RCC 7860 (cell line): ENCODE results near the gene DPYSL3.

Experiments
- DNase-seq: peaks from one replicate; pipeline ENCODE4 v3.0.0-alpha.2; 2015; ENCODE audit warnings: low spot score
- FAIRE-seq: peaks from 2 replicates; lab custom pipeline; 2012; peaks lifted over from hg19 to GRCh38; lab: Jason Lieb, UNC

The DPYSL3 gene

GRCh38 chr5:147410496-147411358 lies 99.1 kb downstream of the DPYSL3 start:
- DNase-seq: no peak

GRCh38 chr5:147408980-147409379 lies 100.9 kb downstream of the DPYSL3 start:
- no peak for DNase-seq
- FAIRE-seq: no peak

More at GRCh38 chr5:147410496-147411358, 99.1 kb downstream of the DPYSL3 start:
- FAIRE-seq: no peak

- DNase-seq (no peak), FAIRE-seq (no peak)
These were observed 102.7 kb downstream of the DPYSL3 start for GRCh38 chr5:147407094-147407681.

- FAIRE-seq: no peak
These were observed 103.2 kb downstream of the DPYSL3 start for GRCh38 chr5:147406636-147407035.

GRCh38 chr5:147404706-147405105 lies 105.2 kb downstream of the DPYSL3 start:
- DNase-seq: no peak
- no peak for FAIRE-seq

More at GRCh38 chr5:147406636-147407035, 103.2 kb downstream of the DPYSL3 start:
- DNase-seq: no peak

- DNase-seq: peak; percentile 92
- FAIRE-seq: peak; percentile 92
These were observed 105.9 kb downstream of the DPYSL3 start for GRCh38 chr5:147403651-147404640.

GRCh38 chr5:147400881-147401280 lies 109.0 kb downstream of the DPYSL3 start:
- DNase-seq (no peak), FAIRE-seq (no peak)

- FAIRE-seq: no peak
- DNase-seq: no peak
These were observed 109.6 kb downstream of the DPYSL3 start for GRCh38 chr5:147400126-147400809.

GRCh38 chr5:147398860-147399259 lies 111.0 kb downstream of the DPYSL3 start:
- no peak for DNase-seq
- FAIRE-seq: no peak

- DNase-seq: no peak
- FAIRE-seq: no peak
These were observed 112.3 kb downstream of the DPYSL3 start for GRCh38 chr5:147397616-147398015.

GRCh38 chr5:147396070-147396823 lies 113.6 kb downstream of the DPYSL3 start:
- DNase-seq (no peak), FAIRE-seq (no peak)

GRCh38 chr5:147393874-147394672 lies 115.8 kb downstream of the DPYSL3 start:
- no peak for DNase-seq
- FAIRE-seq: no peak

GRCh38 chr5:147391781-147392180 lies 118.1 kb downstream of the DPYSL3 start:
- DNase-seq: peak; percentile 82
- FAIRE-seq: peak; percentile 89

GRCh38 chr5:147390654-147391225 lies 119.1 kb downstream of the DPYSL3 start:
- no peak for DNase-seq
- FAIRE-seq: no peak

GRCh38 chr5:147388184-147389108 lies 121.4 kb downstream of the DPYSL3 start:
- DNase-seq (no peak), FAIRE-seq (no peak)

- DNase-seq: no peak
- FAIRE-seq: no peak
These were observed 122.8 kb downstream of the DPYSL3 start for GRCh38 chr5:147387109-147387508.
